ENCODE data around the gene SDC4.

SDC4 gene

GRCh38 chr20:45366192-45366591 lies 18.0 kb upstream of the SDC4 start:
- H3K4me3 ChIP-seq (ENCODE audit: low read depth, low read length): no peak overlapping the region
- in situ Hi-C loops (cut with HindIII; ENCODE audit: low sequenced_read_pairs): no loop called here
- DNase-seq (ENCODE audit: low read depth): no peak
- no peak for TF ChIP-seq CTCF (IDR thresholded peaks at IDR 0.05; ENCODE audit: low read depth, low read length, missing control alignments)

- in situ Hi-C loops (cut with HindIII; ENCODE audit: low sequenced_read_pairs): no loop called here
- no peak overlapping the region for H3K4me3 ChIP-seq (ENCODE audit: low read depth, low read length)
- no peak for DNase-seq (ENCODE audit: low read depth)
- no peak for TF ChIP-seq CTCF (IDR thresholded peaks at IDR 0.05; ENCODE audit: low read depth, low read length, missing control alignments)
These were observed 17.3 kb upstream of the SDC4 start for GRCh38 chr20:45365444-45365970.

DNA sequence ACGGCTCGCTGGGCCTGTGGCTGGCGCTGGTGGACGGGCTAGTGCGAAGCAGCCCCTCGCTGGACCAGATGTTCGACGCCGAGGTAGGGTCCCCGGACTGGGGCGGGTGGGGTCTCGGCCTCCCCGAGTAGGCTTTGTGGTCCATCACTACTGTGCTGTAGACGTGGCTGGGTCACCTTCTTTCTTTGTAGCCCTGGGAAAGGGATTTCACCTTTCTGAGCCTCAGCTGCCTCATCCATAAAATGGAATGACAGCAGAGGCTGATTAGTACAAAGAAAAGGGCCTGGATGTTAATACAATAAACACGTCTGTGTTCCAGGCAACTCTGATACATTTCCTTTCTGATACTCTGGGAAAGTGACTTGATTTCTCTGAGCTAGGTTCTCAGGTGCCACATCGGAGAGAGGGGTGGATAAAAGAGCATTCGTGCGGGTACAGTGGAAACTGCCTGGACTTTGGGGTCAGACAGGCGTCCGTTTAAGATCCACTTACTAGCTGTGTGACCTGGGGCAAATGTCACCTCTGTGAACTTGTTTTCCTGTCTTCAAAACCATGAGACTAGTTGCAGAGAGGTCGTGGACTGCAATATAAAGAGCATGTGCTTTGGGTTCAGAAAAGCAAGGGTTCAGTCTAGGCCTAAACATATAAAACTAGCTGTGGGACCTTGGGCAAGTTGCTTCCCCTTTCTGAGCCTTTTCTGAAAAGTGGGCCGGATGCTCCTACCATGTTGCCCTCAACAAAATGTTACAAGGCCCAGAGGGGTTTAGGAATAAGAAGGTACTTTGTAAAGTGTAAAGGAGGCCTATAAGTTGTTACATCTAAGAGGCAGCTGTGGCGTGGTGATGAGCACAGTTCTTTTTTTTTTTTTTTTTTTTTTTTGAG lies 15.6 kb upstream of the SDC4 start:
- TF ChIP-seq CTCF (IDR thresholded peaks at IDR 0.05; ENCODE audit: low read depth, low read length, missing control alignments): no peak
- no peak for DNase-seq (ENCODE audit: low read depth)
- H3K4me3 ChIP-seq (ENCODE audit: low read depth, low read length): peak overlapping the region; percentile 80
- in situ Hi-C loops (cut with HindIII; ENCODE audit: low sequenced_read_pairs): no loop called here

- peak; percentile 96 for DNase-seq (ENCODE audit: low read depth)
- TF ChIP-seq CTCF (IDR thresholded peaks at IDR 0.05; ENCODE audit: low read depth, low read length, missing control alignments): peak; percentile 83
- peak within 1 kb of the TSS; percentile 80 for H3K4me3 ChIP-seq (ENCODE audit: low read depth, low read length)
- in situ Hi-C loops (cut with HindIII; ENCODE audit: low sequenced_read_pairs): no loop called here
These were observed 14.8 kb upstream of the SDC4 start, which contains the start of gene SYS1 for GRCh38 chr20:45362804-45363610. TSS of gene SYS1 (plus strand) at chr20:45363156. CDS start at chr20:45363532, 376 bp downstream.

DNA sequence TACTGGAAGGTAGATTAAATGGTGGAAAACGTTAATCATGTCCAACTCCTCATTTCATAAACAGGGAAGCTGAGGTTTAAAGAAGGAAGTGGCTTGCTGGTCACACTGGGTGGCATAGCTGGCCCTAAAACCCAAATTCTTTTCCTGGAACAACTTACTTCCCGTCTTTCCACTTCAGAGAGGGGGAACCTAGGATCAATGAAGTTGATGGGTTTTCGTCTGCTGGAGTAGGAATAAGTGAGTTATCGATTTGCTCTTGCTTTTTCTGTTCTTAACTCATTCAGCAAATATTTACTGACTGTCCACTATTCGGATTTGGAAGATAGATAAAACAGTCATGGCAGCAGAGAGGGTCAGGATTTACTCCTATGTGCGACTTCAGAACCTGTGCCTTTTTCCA lies 13.6 kb upstream of the SDC4 start:
- H3K4me3 ChIP-seq (ENCODE audit: low read depth, low read length): no peak overlapping the region
- no peak for DNase-seq (ENCODE audit: low read depth)
- no peak for TF ChIP-seq CTCF (IDR thresholded peaks at IDR 0.05; ENCODE audit: low read depth, low read length, missing control alignments)
- in situ Hi-C loops (cut with HindIII; ENCODE audit: low sequenced_read_pairs): no loop called here

- peak; percentile 81 for DNase-seq (ENCODE audit: low read depth)
- no peak overlapping the region for H3K4me3 ChIP-seq (ENCODE audit: low read depth, low read length)
- no peak for TF ChIP-seq CTCF (IDR thresholded peaks at IDR 0.05; ENCODE audit: low read depth, low read length, missing control alignments)
- in situ Hi-C loops (cut with HindIII; ENCODE audit: low sequenced_read_pairs): no loop called here
These were observed 11.4 kb upstream of the SDC4 start for GRCh38 chr20:45359406-45360148.

Data from astrocyte of the cerebellum (primary cell).